HepG2 (cell line): ENCODE measurements around the gene PRDM10. TPM values are rescaled to one million over a fixed set of nuclear protein-coding genes. Genes with fewer than 3 reads are reported as not detected.
A peak's percentile ranks its signal among the peaks of the same experiment; 100 is the strongest.

ENCODE experiments used
- AKAP8 ChIP-seq: sonication (generic); formaldehyde crosslinking; IDR thresholded peaks from 2 replicates; pipeline ENCODE4 v1.5.1; 2020; ENCODE audit warnings: mild to moderate bottlenecking, missing genetic modification reagents
- ETV5 ChIP-seq: IDR thresholded peaks from 2 replicates; pipeline ENCODE4 v1.6.1; 2018; ENCODE audit warnings: missing biosample characterization, missing genetic modification reagents, inconsistent platforms, borderline replicate concordance
- FOXJ3 ChIP-seq: sonication (generic); formaldehyde crosslinking; IDR thresholded peaks from 2 replicates; pipeline ENCODE4 v1.4.0; 2020; ENCODE audit warnings: missing genetic modification reagents, mild to moderate bottlenecking, borderline replicate concordance
- GTF3A ChIP-seq: sonication (generic); formaldehyde crosslinking; conservative IDR thresholded peaks from 2 replicates; pipeline ENCODE4 v1.4.0; 2020; ENCODE audit warnings: mild to moderate bottlenecking, missing genetic modification reagents
- KAT2B ChIP-seq: fragments of 150-350 bp; IDR thresholded peaks from 2 replicates; pipeline ENCODE4 v1.6.1; 2014; ENCODE audit warnings: low read depth, low read length, borderline replicate concordance
- KLF11 ChIP-seq: IDR thresholded peaks from 2 replicates; pipeline ENCODE4 v1.6.1; 2016; ENCODE audit warnings: missing compliant biosample characterization
- KLF15 ChIP-seq: sonication (generic); formaldehyde crosslinking; IDR thresholded peaks from 2 replicates; pipeline ENCODE4 v1.8.1; 2023; ENCODE audit warnings: borderline replicate concordance, mild to moderate bottlenecking, inconsistent platforms, missing genetic modification reagents, mixed read lengths
- MED1 ChIP-seq: sonication (generic); formaldehyde crosslinking; IDR thresholded peaks from 2 replicates; pipeline ENCODE4 v1.4.0; 2020; ENCODE audit warnings: missing genetic modification reagents
- MIER2 ChIP-seq: IDR thresholded peaks from 2 replicates; pipeline ENCODE4 v1.6.1; 2016; ENCODE audit warnings: missing biosample characterization, missing genetic modification reagents
- MTA3 ChIP-seq: sonication (generic); formaldehyde crosslinking; IDR thresholded peaks from 2 replicates; pipeline ENCODE4 v1.4.0; 2020; ENCODE audit warnings: missing genetic modification reagents
- MXD1 ChIP-seq: sonication (generic); formaldehyde crosslinking; IDR thresholded peaks from 2 replicates; pipeline ENCODE4 v1.4.0; 2020; ENCODE audit warnings: mild to moderate bottlenecking, missing genetic modification reagents
- SAFB2 ChIP-seq: sonication (generic); formaldehyde crosslinking; IDR thresholded peaks from 2 replicates; pipeline ENCODE4 v1.5.1; 2020; ENCODE audit warnings: missing genetic modification reagents, low read depth, mild to moderate bottlenecking, borderline replicate concordance
- SALL1 ChIP-seq: sonication (generic); formaldehyde crosslinking; IDR thresholded peaks from 2 replicates; pipeline ENCODE4 v1.8.0; 2022; ENCODE audit warnings: mild to moderate bottlenecking, missing genetic modification reagents
- SALL2 ChIP-seq: sonication (generic); formaldehyde crosslinking; IDR thresholded peaks from 2 replicates; pipeline ENCODE4 v1.8.1; 2023; ENCODE audit warnings: mild to moderate bottlenecking, missing genetic modification reagents, inconsistent platforms
- TAF15 ChIP-seq: fragments of 200-400 bp; formaldehyde crosslinking; IDR thresholded peaks from one replicate; pipeline ENCODE4 v1.6.1; 2018; ENCODE audit warnings: mild to moderate bottlenecking, low read depth, low read length; ENCODE audit not compliant: poor library complexity, severe bottlenecking
- THAP8 ChIP-seq: sonication (generic); formaldehyde crosslinking; IDR thresholded peaks from 2 replicates; pipeline ENCODE4 v1.5.1; 2020; ENCODE audit warnings: missing genetic modification reagents, mild to moderate bottlenecking, borderline replicate concordance
- ZBTB10 ChIP-seq: sonication (generic); formaldehyde crosslinking; IDR thresholded peaks from 2 replicates; pipeline ENCODE4 v1.4.0; 2020; ENCODE audit warnings: missing genetic modification reagents, borderline replicate concordance
- ZBTB21 ChIP-seq: sonication (generic); formaldehyde crosslinking; IDR thresholded peaks from 2 replicates; pipeline ENCODE4 v1.4.0; 2020; ENCODE audit warnings: missing genetic modification reagents
- ZBTB7A ChIP-seq: sonication (generic); formaldehyde crosslinking; IDR thresholded peaks from 2 replicates; pipeline ENCODE4 v1.8.0; 2022; ENCODE audit warnings: mild to moderate bottlenecking, missing genetic modification reagents
- ZMYM2 ChIP-seq: sonication (generic); formaldehyde crosslinking; IDR thresholded peaks from 2 replicates; pipeline ENCODE4 v1.8.0; 2022; ENCODE audit warnings: mild to moderate bottlenecking, missing genetic modification reagents
- ZNF20 ChIP-seq: sonication (generic); formaldehyde crosslinking; IDR thresholded peaks from 2 replicates; pipeline ENCODE4 v1.4.0; 2020; ENCODE audit warnings: mild to moderate bottlenecking, moderate library complexity, missing genetic modification reagents
- ZNF530 ChIP-seq: sonication (generic); formaldehyde crosslinking; IDR thresholded peaks from 2 replicates; pipeline ENCODE4 v1.5.0; 2020; ENCODE audit warnings: low read depth, mild to moderate bottlenecking, missing genetic modification reagents
- ZNF589 ChIP-seq: sonication (generic); formaldehyde crosslinking; conservative IDR thresholded peaks from 2 replicates; pipeline ENCODE4 v1.8.0; 2022; ENCODE audit warnings: mild to moderate bottlenecking, moderate library complexity, missing genetic modification reagents
- ZNF749 ChIP-seq: sonication (generic); formaldehyde crosslinking; IDR thresholded peaks from 2 replicates; pipeline ENCODE4 v1.8.0; 2022; ENCODE audit warnings: mild to moderate bottlenecking, missing genetic modification reagents, moderate library complexity, borderline replicate concordance
- ZNF75D ChIP-seq: sonication (generic); formaldehyde crosslinking; IDR thresholded peaks from 2 replicates; pipeline ENCODE4 v1.8.1; 2023; ENCODE audit warnings: missing genetic modification reagents, mild to moderate bottlenecking, borderline replicate concordance
- ZNF768 ChIP-seq: sonication (generic); formaldehyde crosslinking; IDR thresholded peaks from 2 replicates; pipeline ENCODE4 v1.4.0; 2020; ENCODE audit warnings: missing genetic modification reagents
- ZSCAN12 ChIP-seq: sonication (generic); formaldehyde crosslinking; IDR thresholded peaks from 2 replicates; pipeline ENCODE4 v1.9.0; 2021; ENCODE audit warnings: mild to moderate bottlenecking, missing genetic modification reagents
- polyA plus RNA-seq, 8 experiments: library from polyadenylated mRNA; depleted of rRNA in 3 of 8; stranded (reverse) in 7 of 8; unstranded in 1 of 8; fragments of >200 nt; fragmentation: Illumina TruSeq in 4 of 8; extraction: Trizol in 4 of 8; gene quantifications; 2 replicates each; pipeline versions ENCODE4 v1.2.1 to v1.2.3, GENCODE V29; 2011 to 2016; ENCODE audit warnings: low read depth in 4 of 8, missing spikeins in 1 of 8, mixed read lengths in 1 of 8; ENCODE audit not compliant: insufficient read depth in 1 of 8
- total RNA-seq, 5 experiments: library from RNA; depleted of rRNA; stranded (reverse); fragments of >200 nt; fragmentation: Illumina TruSeq; extraction: Trizol; gene quantifications; 2 replicates each; pipeline ENCODE4 v1.2.3, GENCODE V29; 2016; ENCODE audit warnings: low read depth in 1 of 5

The PRDM10 gene
- total and polyA plus RNA-seq, 2 of the 13 experiments (the other 11 are each of a cell fraction or from before 2014, with no cell fraction given): 5.7 to 5.8 TPM

- TF ChIP-seq THAP8 (CRISPR knock-in tag): no peak
- TF ChIP-seq ZSCAN12 (CRISPR knock-in tag): peak; percentile 95; the same call in 1 of the 2 replicates
- TF ChIP-seq ZNF20 (CRISPR knock-in tag): no peak
- TF ChIP-seq MED1 (CRISPR knock-in tag): peak; percentile 73
- TF ChIP-seq ZNF768: peak; percentile 61; the same call in 1 of the 2 replicates
- no peak for TF ChIP-seq TAF15
- TF ChIP-seq KLF15: peak; percentile 69; the same call in 1 of the 2 replicates
- TF ChIP-seq ZMYM2 (CRISPR knock-in tag): no peak
- TF ChIP-seq MTA3 (CRISPR knock-in tag): no peak
- no peak for TF ChIP-seq KAT2B
- no peak for TF ChIP-seq MIER2 (CRISPR knock-in tag)
- no peak; the same call in 1 of the 2 replicates for TF ChIP-seq ZBTB7A (CRISPR knock-in tag)
- no peak for TF ChIP-seq ZBTB21 (CRISPR knock-in tag)
- TF ChIP-seq ZBTB10: peak; percentile 57; the same call in 1 of the 2 replicates
- TF ChIP-seq SALL2 (CRISPR knock-in tag): peak; percentile 47; the same call in 1 of the 2 replicates
- TF ChIP-seq MXD1 (CRISPR knock-in tag): peak; percentile 76
- no peak for TF ChIP-seq ETV5 (CRISPR knock-in tag)
- no peak for TF ChIP-seq FOXJ3
- TF ChIP-seq ZNF589 (CRISPR knock-in tag): no peak
- no peak for TF ChIP-seq ZNF530 (CRISPR knock-in tag)
- TF ChIP-seq GTF3A (CRISPR knock-in tag): no peak
- no peak; the same call in 1 of the 2 replicates for TF ChIP-seq ZNF749 (CRISPR knock-in tag)
- TF ChIP-seq SAFB2 (CRISPR knock-in tag): no peak
- no peak for TF ChIP-seq KLF11 (CRISPR knock-in tag)
- TF ChIP-seq SALL1 (CRISPR knock-in tag): peak; percentile 75
- TF ChIP-seq AKAP8 (CRISPR knock-in tag): peak; percentile 35; the same call in 1 of the 2 replicates
- no peak for TF ChIP-seq ZNF75D (CRISPR knock-in tag)
Observed at GRCh38 chr11:130002846-130003716, 446 bp upstream of the PRDM10 start (continued).
